ENCODE measurements around the gene KCNQ5. TPM values are rescaled to one million over a fixed set of nuclear protein-coding genes. Genes with fewer than 3 reads are reported as not detected.

KCNQ5 gene
- total RNA-seq, 1 experiment from 2014 or later = 17.8 TPM

DNA sequence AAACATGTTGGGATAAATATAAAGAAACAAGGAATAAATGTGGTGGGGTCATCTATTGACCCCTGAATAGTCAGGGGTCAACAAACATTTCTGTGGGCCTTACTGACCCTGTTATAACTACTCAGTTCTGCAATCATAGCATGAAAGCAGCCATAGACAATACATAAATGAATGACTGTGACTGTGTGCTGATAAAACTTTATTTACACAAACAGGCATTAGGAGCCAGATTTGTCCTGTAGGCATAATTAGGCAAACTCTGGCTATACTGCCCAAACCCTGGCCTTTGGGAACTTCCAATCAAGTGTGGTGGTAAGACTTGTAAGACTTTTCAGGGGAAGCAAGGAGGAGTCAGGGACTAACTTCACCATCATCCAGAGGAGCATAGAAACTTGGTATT lies 380.7 kb downstream of the KCNQ5 start:
- H3K27me3 ChIP-seq (replicated peaks; ENCODE audit: insufficient read depth, low read depth, low read length, poor library complexity) = no peaks in the 10 kb centered on the region
- ChIA-PET POLR2A (ENCODE audit: low non-redundant PET) (no interaction called here), CTCF (no interaction called here)
- H3K4me3 ChIP-seq (ENCODE audit: low read depth, low read length, poor library complexity, severe bottlenecking) = no peak overlapping the region
- no peaks in the 10 kb centered on the region for H3K4me1 ChIP-seq (ENCODE audit: insufficient read depth, low read length, poor library complexity, severe bottlenecking)
- no peak overlapping the region for H3K27ac ChIP-seq (ENCODE audit: low read depth, low read length, poor library complexity, severe bottlenecking)
- H3K36me3 ChIP-seq (ENCODE audit: insufficient read depth, low read length, poor library complexity, severe bottlenecking) = no peaks in the 10 kb centered on the region
- no peaks in the 10 kb centered on the region for H3K9me3 ChIP-seq (ENCODE audit: low read depth, low read length, poor library complexity, severe bottlenecking)
- BruUV-seq (replicated peaks) = no TSS peak
- intact Hi-C loops (cut with micrococcal nuclease; ENCODE audit: unreplicated experiment) = no loop called here
- TF ChIP-seq, protein P1, sequence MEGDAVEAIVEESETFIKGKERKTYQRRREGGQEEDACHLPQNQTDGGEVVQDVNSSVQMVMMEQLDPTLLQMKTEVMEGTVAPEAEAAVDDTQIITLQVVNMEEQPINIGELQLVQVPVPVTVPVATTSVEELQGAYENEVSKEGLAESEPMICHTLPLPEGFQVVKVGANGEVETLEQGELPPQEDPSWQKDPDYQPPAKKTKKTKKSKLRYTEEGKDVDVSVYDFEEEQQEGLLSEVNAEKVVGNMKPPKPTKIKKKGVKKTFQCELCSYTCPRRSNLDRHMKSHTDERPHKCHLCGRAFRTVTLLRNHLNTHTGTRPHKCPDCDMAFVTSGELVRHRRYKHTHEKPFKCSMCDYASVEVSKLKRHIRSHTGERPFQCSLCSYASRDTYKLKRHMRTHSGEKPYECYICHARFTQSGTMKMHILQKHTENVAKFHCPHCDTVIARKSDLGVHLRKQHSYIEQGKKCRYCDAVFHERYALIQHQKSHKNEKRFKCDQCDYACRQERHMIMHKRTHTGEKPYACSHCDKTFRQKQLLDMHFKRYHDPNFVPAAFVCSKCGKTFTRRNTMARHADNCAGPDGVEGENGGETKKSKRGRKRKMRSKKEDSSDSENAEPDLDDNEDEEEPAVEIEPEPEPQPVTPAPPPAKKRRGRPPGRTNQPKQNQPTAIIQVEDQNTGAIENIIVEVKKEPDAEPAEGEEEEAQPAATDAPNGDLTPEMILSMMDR (conservative IDR thresholded peaks at IDR 0.05; ENCODE audit: low read depth, low read length) = no peak
- TF ChIP-seq EZH2 (IDR thresholded peaks at IDR 0.05; ENCODE audit: borderline replicate concordance, low read depth, low read length, poor library complexity, severe bottlenecking) = no peak
- DNase-seq (ENCODE audit: low spot score) = no peak

DNA sequence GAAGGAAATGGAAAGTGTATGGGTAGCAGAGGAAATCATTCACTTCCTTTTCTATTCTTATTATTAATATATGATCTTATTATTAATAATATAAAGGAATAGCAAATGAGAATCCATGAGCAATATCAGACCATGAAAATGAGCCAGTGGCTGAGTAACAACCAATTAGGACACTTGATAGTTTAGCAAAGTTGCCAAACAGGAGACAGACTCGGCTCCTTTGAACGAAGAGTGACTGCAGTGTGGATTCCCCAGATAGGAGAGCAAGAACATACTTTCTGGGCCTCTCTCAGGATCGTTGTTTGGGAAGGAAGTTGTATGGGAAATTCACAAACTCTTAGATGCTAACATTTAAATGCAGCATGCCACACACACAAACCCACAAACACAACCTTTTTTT lies 381.4 kb downstream of the KCNQ5 start:
- CTCF ChIA-PET = no interaction called here
- Histone ChIP-seq H3K9me3 (ENCODE audit: low read depth, low read length, poor library complexity, severe bottlenecking) (no peaks in the 10 kb centered on the region), H3K27me3 (replicated peaks; ENCODE audit: insufficient read depth, low read depth, low read length, poor library complexity) (no peaks in the 10 kb centered on the region), H3K27ac (ENCODE audit: low read depth, low read length, poor library complexity, severe bottlenecking) (no peak overlapping the region), H3K4me3 (ENCODE audit: low read depth, low read length, poor library complexity, severe bottlenecking) (no peak overlapping the region), H3K36me3 (ENCODE audit: insufficient read depth, low read length, poor library complexity, severe bottlenecking) (no peaks in the 10 kb centered on the region), H3K4me1 (ENCODE audit: insufficient read depth, low read length, poor library complexity, severe bottlenecking) (no peaks in the 10 kb centered on the region)
- intact Hi-C loops (cut with micrococcal nuclease; ENCODE audit: unreplicated experiment) = no loop called here
- no TSS peak for BruUV-seq (replicated peaks)
- no peak for TF ChIP-seq EZH2 (IDR thresholded peaks at IDR 0.05; ENCODE audit: borderline replicate concordance, low read depth, low read length, poor library complexity, severe bottlenecking)
- TF ChIP-seq, protein P1 (conservative IDR thresholded peaks at IDR 0.05; ENCODE audit: low read depth, low read length) = no peak
- no peak for DNase-seq (ENCODE audit: low spot score)
- POLR2A ChIA-PET (ENCODE audit: low non-redundant PET) = no interaction called here

DNA sequence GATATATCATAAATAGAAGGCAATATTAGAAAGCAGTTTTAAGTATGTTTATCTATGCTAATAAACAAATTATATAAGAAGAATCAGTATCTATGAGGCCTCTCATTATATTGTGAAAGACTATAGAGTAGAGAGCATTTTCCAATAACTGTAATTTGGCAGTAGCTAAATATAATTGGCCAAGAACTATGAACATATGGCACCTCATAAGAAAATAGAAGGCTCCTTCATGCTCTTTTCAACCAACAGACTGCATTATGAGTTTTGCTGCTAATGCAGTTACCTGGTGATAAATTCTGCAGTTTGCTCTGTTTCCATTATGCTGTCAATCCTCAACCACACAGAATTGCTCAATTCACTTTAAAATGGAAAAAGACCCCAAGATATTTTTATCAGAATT lies 382.4 kb downstream of the KCNQ5 start:
- Histone ChIP-seq H3K4me1 (ENCODE audit: insufficient read depth, low read length, poor library complexity, severe bottlenecking) (no peaks in the 10 kb centered on the region), H3K27me3 (replicated peaks; ENCODE audit: insufficient read depth, low read depth, low read length, poor library complexity) (no peaks in the 10 kb centered on the region), H3K27ac (ENCODE audit: low read depth, low read length, poor library complexity, severe bottlenecking) (no peak overlapping the region), H3K4me3 (ENCODE audit: low read depth, low read length, poor library complexity, severe bottlenecking) (no peak overlapping the region), H3K9me3 (ENCODE audit: low read depth, low read length, poor library complexity, severe bottlenecking) (no peaks in the 10 kb centered on the region), H3K36me3 (ENCODE audit: insufficient read depth, low read length, poor library complexity, severe bottlenecking) (no peaks in the 10 kb centered on the region)
- intact Hi-C loops (cut with micrococcal nuclease; ENCODE audit: unreplicated experiment) = no loop called here
- no peak for DNase-seq (ENCODE audit: low spot score)
- CTCF ChIA-PET = no interaction called here
- BruUV-seq (replicated peaks) = no TSS peak
- POLR2A ChIA-PET (ENCODE audit: low non-redundant PET) = no interaction called here
- TF ChIP-seq, protein P1 (conservative IDR thresholded peaks at IDR 0.05; ENCODE audit: low read depth, low read length) = no peak
- no peak for TF ChIP-seq EZH2 (IDR thresholded peaks at IDR 0.05; ENCODE audit: borderline replicate concordance, low read depth, low read length, poor library complexity, severe bottlenecking)
